DND-41 (cell line): ENCODE measurements around the gene IFT74.

Source experiments
- ATAC-seq: fragments of 200-7000 bp; cut with Tn5 transposase; 3 replicates; pipeline ENCODE4 v1.9.1; 2021; ENCODE audit warnings: low read depth; ENCODE audit not compliant: insufficient read depth
- DNase-seq: peaks from one replicate; pipeline ENCODE4 v3.0.0-alpha.2; 2020
- H2AFZ ChIP-seq: 2 replicates; pipeline ENCODE4 v1.6.0; 2012; ENCODE audit warnings: low read depth, low read length
- H3K27ac ChIP-seq: 2 replicates; pipeline ENCODE4 v1.5.1; 2012; ENCODE audit warnings: low read length, inconsistent platforms
- H3K27me3 ChIP-seq: fragments of 200-600 bp; sonication (generic); 2 replicates; pipeline ENCODE4 v1.6.0; 2012; ENCODE audit warnings: low read length, mild to moderate bottlenecking, inconsistent platforms; ENCODE audit not compliant: insufficient read depth, poor library complexity
- H3K36me3 ChIP-seq: 2 replicates; pipeline ENCODE4 v1.5.1; 2012; ENCODE audit warnings: low read length, inconsistent platforms; ENCODE audit not compliant: insufficient read depth
- H3K4me1 ChIP-seq: 2 replicates; pipeline ENCODE4 v1.5.1; 2012; ENCODE audit warnings: mild to moderate bottlenecking, low read length; ENCODE audit not compliant: insufficient read depth
- H3K4me2 ChIP-seq: 2 replicates; pipeline ENCODE4 v1.6.0; 2012; ENCODE audit warnings: mild to moderate bottlenecking, moderate library complexity, low read length, inconsistent platforms; ENCODE audit not compliant: insufficient read depth
- H3K4me3 ChIP-seq, 2 experiments: fragments of 200-600 bp in 1 of 2; shearing (Covaris generic) in 1 of 2; 2 replicates each; pipeline ENCODE4 v1.5.1; 2012 to 2016; ENCODE audit warnings: inconsistent platforms in 2 of 2, low read length in 2 of 2, mild to moderate bottlenecking in 2 of 2, low read depth in 1 of 2, moderate library complexity in 1 of 2
- H3K79me2 ChIP-seq: 2 replicates; pipeline ENCODE4 v1.6.0; 2012; ENCODE audit warnings: low read length, inconsistent platforms; ENCODE audit not compliant: insufficient read depth
- H3K9ac ChIP-seq: 2 replicates; pipeline ENCODE4 v1.6.0; 2012; ENCODE audit warnings: low read depth, mild to moderate bottlenecking, inconsistent platforms, low read length, moderate library complexity
- H3K9me3 ChIP-seq: 2 replicates; pipeline ENCODE4 v1.5.1; 2012; ENCODE audit warnings: low read length, moderate library complexity, mild to moderate bottlenecking, inconsistent platforms; ENCODE audit not compliant: insufficient read depth, severe bottlenecking
- H4K20me1 ChIP-seq: 2 replicates; pipeline ENCODE4 v1.6.0; 2012; ENCODE audit warnings: low read length; ENCODE audit not compliant: insufficient read depth
- CTCF ChIP-seq: IDR thresholded peaks from 2 replicates; pipeline ENCODE4 v1.5.1; 2012; ENCODE audit warnings: borderline replicate concordance, low read length, moderate library complexity, mild to moderate bottlenecking; ENCODE audit not compliant: poor library complexity, severe bottlenecking; ENCODE audit errors: extremely low read depth
- EZH2 ChIP-seq: IDR thresholded peaks from 3 replicates; pipeline ENCODE4 v1.6.1; 2012; ENCODE audit warnings: borderline replicate concordance, low read depth, mild to moderate bottlenecking, moderate library complexity, low read length, inconsistent platforms; ENCODE audit not compliant: severe bottlenecking

Gene IFT74

DNA sequence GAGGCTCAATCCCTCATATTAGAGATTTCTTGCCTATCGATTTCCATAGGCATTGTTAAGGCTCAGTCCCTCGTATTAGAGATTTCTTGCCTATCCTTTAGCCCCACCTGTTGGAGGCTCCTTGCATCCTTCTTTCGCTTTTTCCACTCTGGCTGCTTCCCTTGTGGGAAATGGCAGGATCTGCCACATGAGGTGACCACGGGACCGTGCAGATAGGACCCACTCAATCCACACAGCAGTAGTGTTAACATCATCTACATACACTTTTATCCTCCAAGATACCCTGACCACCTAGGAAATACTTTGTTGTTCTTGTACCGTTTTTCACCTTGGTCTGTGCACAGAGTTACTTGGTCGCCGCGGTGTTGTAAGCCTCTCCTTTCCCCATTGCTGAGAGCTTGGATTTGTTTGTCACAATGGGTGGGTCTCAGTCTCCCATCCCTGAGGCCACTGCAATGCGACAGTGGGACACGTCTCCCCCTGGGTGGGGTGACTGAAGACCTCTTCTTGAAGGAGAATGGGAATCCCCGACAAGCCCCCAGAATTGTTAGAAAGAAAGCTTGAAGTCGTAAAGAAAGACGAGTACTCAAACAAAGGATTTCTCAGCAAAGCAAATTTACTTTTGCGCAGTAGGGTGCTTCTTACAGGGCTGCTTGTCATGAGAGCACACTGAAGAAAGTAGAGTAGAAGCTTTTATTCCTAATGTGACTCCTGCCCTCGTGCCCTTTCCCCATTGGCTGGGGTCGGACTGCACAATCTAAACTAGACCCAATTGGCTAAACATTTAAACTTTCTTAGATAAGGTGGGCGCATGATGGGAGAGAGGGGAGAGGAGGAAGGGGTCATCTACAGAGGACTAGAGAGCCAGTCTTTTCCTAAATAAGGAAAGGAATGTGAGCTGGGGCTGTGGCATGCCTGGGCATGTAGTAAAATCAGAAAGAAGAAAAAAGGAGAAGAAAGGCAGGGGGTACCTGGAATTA lies 19.8 kb downstream of the IFT74 start:
- H4K20me1 ChIP-seq = no peaks in the 10 kb centered on the region
- H3K4me1 ChIP-seq = no peaks in the 10 kb centered on the region
- TF ChIP-seq EZH2 (no peak), CTCF (peak; percentile 59)
- no peak overlapping the region for H3K4me3 ChIP-seq
- no peak overlapping the region for H3K9ac ChIP-seq
- H3K27me3 ChIP-seq = no peaks in the 10 kb centered on the region
- ATAC-seq = 0 out of 3 replicates have a peak, but pooled peaks have one; percentile 52
- no peak overlapping the region for H2AFZ ChIP-seq
- H3K9me3 ChIP-seq = no peaks in the 10 kb centered on the region
- H3K4me2 ChIP-seq = no peak overlapping the region
- no peak for DNase-seq
- H3K27ac ChIP-seq = no peak overlapping the region
- H3K79me2 ChIP-seq = 0 out of 2 replicates have a peak, but pooled peaks cover 2% of the 10 kb centered on the region
- no peaks in the 10 kb centered on the region for H3K36me3 ChIP-seq

DNA sequence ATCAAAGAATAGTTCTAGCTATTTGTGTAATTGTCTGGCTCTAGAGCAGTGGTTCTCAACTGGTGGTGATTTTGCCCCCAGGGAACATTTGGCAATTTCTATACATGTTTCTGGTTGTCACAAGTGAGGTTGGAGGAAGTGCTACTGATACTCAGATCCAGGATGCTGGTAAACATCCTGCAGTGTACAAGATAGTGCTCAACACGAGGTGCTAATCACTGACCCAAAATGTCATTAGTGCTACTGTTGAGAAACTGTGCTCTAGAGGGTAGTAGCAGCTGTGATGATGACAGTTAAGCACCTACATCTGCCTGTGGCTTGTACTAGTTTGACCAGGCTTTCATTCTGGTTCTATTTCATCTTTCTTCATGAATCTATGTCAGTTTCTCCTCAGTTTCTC lies 27.1 kb downstream of the IFT74 start:
- no peak for DNase-seq
- Histone ChIP-seq H3K9me3 (no peaks in the 10 kb centered on the region), H2AFZ (no peak overlapping the region), H3K4me3 (no peak overlapping the region), H3K27me3 (no peaks in the 10 kb centered on the region), H3K9ac (no peak overlapping the region), H3K79me2 (no peaks in the 10 kb centered on the region), H3K4me1 (no peaks in the 10 kb centered on the region), H3K4me2 (no peak overlapping the region), H4K20me1 (no peaks in the 10 kb centered on the region), H3K27ac (no peak overlapping the region), H3K36me3 (peaks cover 8% of the 10 kb centered on the region)
- TF ChIP-seq EZH2 (no peak), CTCF (no peak)
- no peak for ATAC-seq

DNA sequence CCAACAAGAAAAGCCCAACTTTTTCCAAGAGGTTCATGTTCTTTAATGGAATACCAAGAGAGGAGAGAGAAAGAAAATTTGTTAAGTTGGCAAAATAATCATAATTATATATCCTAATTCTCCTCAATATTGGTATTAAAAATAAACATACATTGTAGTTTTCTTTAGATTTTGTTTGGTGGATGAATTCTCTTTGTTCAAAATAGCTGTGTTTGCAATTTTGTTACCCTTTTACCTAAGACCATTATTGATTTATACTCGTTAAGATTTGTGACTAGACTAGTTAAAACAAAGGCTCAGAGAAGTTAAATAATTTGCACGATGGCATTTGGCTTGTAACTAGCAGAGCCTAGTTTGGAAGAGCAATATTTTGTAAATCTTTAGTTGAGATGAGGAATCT lies 39.6 kb downstream of the IFT74 start:
- DNase-seq (no peak), ATAC-seq (no peak)
- H3K4me3 ChIP-seq = no peak overlapping the region
- no peak overlapping the region for H3K4me2 ChIP-seq
- no peaks in the 10 kb centered on the region for H3K27me3 ChIP-seq
- no peak for TF ChIP-seq EZH2
- no peaks in the 10 kb centered on the region for H3K9me3 ChIP-seq
- no peak overlapping the region for H3K9ac ChIP-seq
- no peaks in the 10 kb centered on the region for H3K79me2 ChIP-seq
- peaks cover 5% of the 10 kb centered on the region; the same call in 1 of the 2 replicates for H3K36me3 ChIP-seq
- no peaks in the 10 kb centered on the region for H3K4me1 ChIP-seq
- H2AFZ ChIP-seq = no peak overlapping the region
- no peak overlapping the region for H3K27ac ChIP-seq
- no peaks in the 10 kb centered on the region for H4K20me1 ChIP-seq

DNA sequence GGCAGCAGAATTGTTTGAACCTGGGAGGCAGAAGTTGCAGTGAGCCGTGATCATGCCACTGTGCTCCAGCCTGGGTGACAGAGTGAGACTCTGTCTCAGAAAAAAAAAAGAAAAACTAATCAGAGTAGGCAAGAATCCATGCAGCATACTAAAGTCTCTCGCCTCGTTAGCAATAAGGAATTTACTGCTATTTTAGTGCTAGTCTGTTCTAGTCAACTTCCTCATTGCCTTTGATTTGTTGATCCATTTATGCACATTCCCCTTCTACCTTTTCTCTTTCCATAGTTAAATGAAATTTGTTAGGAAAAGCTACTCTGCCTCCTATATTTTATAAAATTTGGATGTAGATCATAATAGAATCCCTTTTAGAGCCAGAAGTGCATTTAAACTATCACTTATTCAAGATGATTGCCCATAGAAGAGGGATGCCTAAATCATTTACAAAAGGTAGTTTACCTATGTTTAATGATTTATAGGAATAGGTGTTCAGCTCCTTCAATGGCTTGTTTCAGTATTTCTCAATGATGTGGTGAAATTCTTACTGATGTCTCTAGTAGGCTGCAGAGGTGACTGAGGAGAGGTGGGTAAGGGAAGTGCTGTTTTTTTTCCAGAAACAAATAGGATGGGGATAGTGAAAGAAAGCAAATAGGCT lies 47.3 kb downstream of the IFT74 start:
- H3K4me1 ChIP-seq = no peaks in the 10 kb centered on the region
- no peak overlapping the region for H2AFZ ChIP-seq
- no peaks in the 10 kb centered on the region for H3K9me3 ChIP-seq
- H3K4me2 ChIP-seq = no peak overlapping the region
- no peaks in the 10 kb centered on the region for H4K20me1 ChIP-seq
- no peaks in the 10 kb centered on the region for H3K79me2 ChIP-seq
- no peak overlapping the region for H3K4me3 ChIP-seq
- TF ChIP-seq CTCF = no peak
- no peak for TF ChIP-seq EZH2
- ATAC-seq (no peak), DNase-seq (no peak)
- no peak overlapping the region for H3K9ac ChIP-seq
- H3K27ac ChIP-seq = no peak overlapping the region
- no peaks in the 10 kb centered on the region; the same call in 1 of the 2 replicates for H3K36me3 ChIP-seq
- H3K27me3 ChIP-seq = no peaks in the 10 kb centered on the region
